ENCODE results near the gene TKTL2.
"Not testable (repeated sequence)": the region's sequence is repeated elsewhere in the genome, so short reads cannot be mapped to it uniquely, and the experiment has no call there.

The TKTL2 gene

GRCh38 chr4:163447023-163447422, 26.5 kb downstream of the TKTL2 start:
- not testable (repeated sequence) for DNase-seq

- DNase-seq, result no peak
These were observed 33.5 kb downstream of the TKTL2 start for GRCh38 chr4:163440040-163440439.
